ENCODE data around the gene HEPACAM2. TPM values are rescaled to one million over a fixed set of nuclear protein-coding genes. Genes with fewer than 3 reads are reported as not detected.

Gene HEPACAM2
- total and polyA plus RNA-seq, 12 donors = 0.03 to 0.39 (median 0.22) TPM; not detected in 6

DNA sequence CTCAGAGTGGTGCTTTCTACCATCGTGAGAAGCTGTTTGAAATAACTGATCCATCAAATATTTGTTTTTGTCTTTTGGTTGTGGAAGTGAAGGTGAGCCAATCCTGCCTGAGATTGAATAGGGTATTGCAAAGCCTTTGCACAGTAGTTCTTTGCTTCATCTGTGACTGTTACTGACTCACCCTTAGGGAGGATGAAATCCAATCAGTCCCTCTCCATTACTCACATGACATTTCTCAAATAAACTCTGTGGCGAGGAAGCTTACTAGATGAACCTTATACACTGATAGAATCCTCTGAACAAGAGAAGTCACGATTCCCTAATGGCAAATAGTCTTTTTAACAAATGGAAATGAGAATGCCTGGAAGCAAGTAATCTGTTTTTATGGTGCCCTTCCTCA is 31.9 kb downstream of the HEPACAM2 start:
- Histone ChIP-seq H3K36me3 (replicated peaks in 1 of 2) (no peaks in the 10 kb centered on the region), H3K27ac (no peak overlapping the region), H3K9me3 (replicated peaks in 1 of 3) (no peaks in the 10 kb centered on the region), H3K4me3 (no peak overlapping the region), H3K27me3 (peaks cover 8% of the 10 kb centered on the region), H3K4me1 (replicated peaks in 1 of 2) (no peaks in the 10 kb centered on the region)
- WGBS, 4 donors = 62 to 75% (median 70%) methylated on average over 3 of the region's 3 CpGs
- DNase-seq = no peak
- TF ChIP-seq, protein P1, sequence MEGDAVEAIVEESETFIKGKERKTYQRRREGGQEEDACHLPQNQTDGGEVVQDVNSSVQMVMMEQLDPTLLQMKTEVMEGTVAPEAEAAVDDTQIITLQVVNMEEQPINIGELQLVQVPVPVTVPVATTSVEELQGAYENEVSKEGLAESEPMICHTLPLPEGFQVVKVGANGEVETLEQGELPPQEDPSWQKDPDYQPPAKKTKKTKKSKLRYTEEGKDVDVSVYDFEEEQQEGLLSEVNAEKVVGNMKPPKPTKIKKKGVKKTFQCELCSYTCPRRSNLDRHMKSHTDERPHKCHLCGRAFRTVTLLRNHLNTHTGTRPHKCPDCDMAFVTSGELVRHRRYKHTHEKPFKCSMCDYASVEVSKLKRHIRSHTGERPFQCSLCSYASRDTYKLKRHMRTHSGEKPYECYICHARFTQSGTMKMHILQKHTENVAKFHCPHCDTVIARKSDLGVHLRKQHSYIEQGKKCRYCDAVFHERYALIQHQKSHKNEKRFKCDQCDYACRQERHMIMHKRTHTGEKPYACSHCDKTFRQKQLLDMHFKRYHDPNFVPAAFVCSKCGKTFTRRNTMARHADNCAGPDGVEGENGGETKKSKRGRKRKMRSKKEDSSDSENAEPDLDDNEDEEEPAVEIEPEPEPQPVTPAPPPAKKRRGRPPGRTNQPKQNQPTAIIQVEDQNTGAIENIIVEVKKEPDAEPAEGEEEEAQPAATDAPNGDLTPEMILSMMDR (IDR thresholded peaks at IDR 0.05) = no peak
- no peak for TF ChIP-seq POLR2A (IDR thresholded peaks at IDR 0.05)
- intact Hi-C loops (cut with DNase I) = no loop called here

DNA sequence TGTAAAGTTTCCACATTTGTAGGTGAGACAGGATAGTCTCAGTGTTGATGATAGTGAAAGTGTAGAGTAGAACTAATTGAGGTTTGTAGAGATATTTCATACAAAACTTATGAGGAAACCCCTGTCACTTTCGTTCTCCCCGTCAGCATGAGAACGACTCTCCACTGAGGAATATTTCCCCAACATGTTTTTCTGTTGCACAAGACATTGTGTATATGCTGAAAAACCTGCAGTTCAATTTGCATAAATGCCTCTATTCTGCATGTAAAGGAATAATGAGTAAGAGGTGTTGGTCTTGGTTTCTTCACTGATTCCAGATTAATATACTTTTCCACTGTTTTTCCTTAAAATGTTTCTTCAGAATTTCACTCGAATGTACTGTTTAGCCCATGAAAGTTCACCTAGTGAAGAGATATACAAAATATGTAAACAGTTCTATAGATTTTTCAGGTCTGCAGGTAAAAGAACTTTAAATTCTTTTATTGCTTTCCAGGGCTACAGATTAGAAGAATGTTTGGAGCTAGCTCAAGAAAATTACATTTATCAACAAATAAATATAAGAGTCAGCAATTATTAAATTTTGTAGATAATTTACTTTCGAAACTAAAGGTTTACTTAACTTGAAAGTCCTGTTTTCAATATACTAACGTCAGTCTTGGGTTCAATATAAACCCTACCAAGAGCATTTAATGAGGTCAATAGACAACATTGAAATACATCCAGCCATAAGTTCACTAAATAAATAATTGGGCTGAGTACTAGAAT is 37.2 kb downstream of the HEPACAM2 start:
- intact Hi-C loops (cut with DNase I) = no loop called here
- no peak overlapping the region for H3K4me3 ChIP-seq
- no peaks in the 10 kb centered on the region for H3K4me1 ChIP-seq (replicated peaks in 1 of 2)
- TF ChIP-seq POLR2A (IDR thresholded peaks at IDR 0.05) = no peak
- TF ChIP-seq, protein P1 (IDR thresholded peaks at IDR 0.05) = no peak
- no peaks in the 10 kb centered on the region for H3K36me3 ChIP-seq (replicated peaks in 1 of 2)
- peaks cover 8% of the 10 kb centered on the region for H3K27me3 ChIP-seq
- 57 to 68% (median 61%) methylated on average over 6 of the region's 6 CpGs for WGBS, 4 donors
- H3K9me3 ChIP-seq (replicated peaks in 1 of 3) = no peaks in the 10 kb centered on the region
- no peak overlapping the region for H3K27ac ChIP-seq
- no peak for DNase-seq

DNA sequence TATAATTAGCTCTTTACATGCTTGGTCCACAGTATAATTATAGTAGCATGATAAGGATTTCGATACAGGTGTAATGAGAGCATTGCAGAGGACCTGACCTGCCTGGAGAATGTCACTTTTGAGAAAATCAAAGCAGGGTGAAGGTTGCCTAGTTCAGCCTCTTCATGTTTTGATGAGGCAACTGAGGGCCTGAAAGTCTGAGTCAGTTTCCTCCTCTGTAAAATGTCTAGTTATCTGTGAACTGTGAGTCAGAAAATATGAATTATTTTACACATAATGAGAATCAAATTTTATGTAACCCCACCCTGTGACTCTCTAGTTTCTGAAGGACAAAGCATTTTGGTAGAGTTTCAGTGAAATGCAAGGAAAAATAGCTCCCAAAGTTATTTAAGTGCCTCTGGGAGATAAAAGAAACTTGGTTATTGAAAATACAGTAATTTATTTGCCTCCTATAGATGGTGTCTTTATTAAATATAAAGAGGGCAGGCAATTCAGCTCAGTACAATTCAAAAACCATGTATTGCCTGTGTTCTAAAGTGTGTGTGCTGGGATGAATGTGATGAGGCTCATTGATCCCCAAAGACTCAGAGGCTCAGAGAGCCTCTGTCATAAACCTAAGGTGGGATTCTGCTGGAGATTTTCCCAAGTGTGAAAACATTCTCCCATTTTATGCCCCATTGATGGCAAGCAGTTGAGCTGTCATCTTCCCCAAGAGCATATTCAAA is 40.8 kb downstream of the HEPACAM2 start:
- intact Hi-C loops (cut with DNase I) = no loop called here
- Histone ChIP-seq H3K27me3 (no peaks in the 10 kb centered on the region), H3K9me3 (replicated peaks in 1 of 3) (no peaks in the 10 kb centered on the region), H3K4me3 (no peak overlapping the region), H3K4me1 (replicated peaks in 1 of 2) (no peaks in the 10 kb centered on the region), H3K27ac (no peak overlapping the region), H3K36me3 (replicated peaks in 1 of 2) (no peaks in the 10 kb centered on the region)
- no peak for TF ChIP-seq POLR2A (IDR thresholded peaks at IDR 0.05)
- TF ChIP-seq, protein P1 (IDR thresholded peaks at IDR 0.05) = no peak
- no peak for DNase-seq
- WGBS, 4 donors = 44 to 65% (median 57%) methylated on average over 1 of the region's 1 CpG

DNA sequence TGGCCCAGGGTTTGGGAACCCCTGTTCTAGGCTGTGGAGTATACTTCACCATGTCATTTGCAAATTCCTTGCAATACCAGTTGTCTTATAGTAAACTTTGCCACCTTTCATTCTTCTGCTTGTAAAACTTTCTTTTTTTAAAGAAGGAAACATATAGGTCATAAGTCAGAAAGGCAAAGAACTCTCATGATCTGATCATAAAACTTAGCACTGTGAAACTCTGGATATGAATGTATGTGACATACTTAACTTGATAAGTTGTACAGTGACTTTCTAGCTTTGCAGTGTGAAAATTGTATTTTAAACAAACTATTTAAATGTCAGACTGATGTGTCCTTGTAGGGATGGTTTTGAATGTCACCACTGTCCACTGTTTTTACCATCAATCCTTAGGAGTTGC is 47.1 kb downstream of the HEPACAM2 start:
- no peaks in the 10 kb centered on the region for H3K27me3 ChIP-seq
- TF ChIP-seq, protein P1 (IDR thresholded peaks at IDR 0.05) = no peak
- no peak for TF ChIP-seq POLR2A (IDR thresholded peaks at IDR 0.05)
- H3K27ac ChIP-seq = no peak overlapping the region
- H3K9me3 ChIP-seq (replicated peaks in 1 of 3) = no peaks in the 10 kb centered on the region
- no peak overlapping the region for H3K4me3 ChIP-seq
- no peaks in the 10 kb centered on the region for H3K4me1 ChIP-seq (replicated peaks in 1 of 2)
- intact Hi-C loops (cut with DNase I) = no loop called here
- no peak for DNase-seq
- no peaks in the 10 kb centered on the region for H3K36me3 ChIP-seq (replicated peaks in 1 of 2)
